H1 (cell line): Measurements from ENCODE around the gene IGFBP1. TPM values are rescaled to one million over a fixed set of nuclear protein-coding genes. Genes with fewer than 3 reads are reported as not detected.

Source experiments
- ATF3 ChIP-seq: IDR thresholded peaks from 2 replicates; pipeline ENCODE4 v1.6.1; 2011; ENCODE audit warnings: low read depth, mild to moderate bottlenecking, low read length; ENCODE audit not compliant: insufficient read depth
- MAFK ChIP-seq: IDR thresholded peaks from 2 replicates; pipeline ENCODE4 v1.6.1; 2012; ENCODE audit warnings: low read depth, mild to moderate bottlenecking, improper control_type of control experiment, low read length
- polyA plus RNA-seq, 7 experiments: library from polyadenylated mRNA; depleted of rRNA in 3 of 7; stranded (reverse) in 5 of 7; unstranded in 2 of 7; fragments of >200 nt in 5 of 7; fragments of 200-250 nt in 2 of 7; gene quantifications; 1 replicate in 5 of 7; 2 replicates in 1 of 7; 4 replicates in 1 of 7; pipeline versions ENCODE4 v1.2.1 to v1.2.3, GENCODE V29; 2011 to 2013; ENCODE audit warnings: missing spikeins in 2 of 7, mixed read lengths in 2 of 7
- total RNA-seq: library from RNA; stranded (reverse); fragmentation: NEBNext Ultra II Directional; extraction: Animal tissue kit (Norgen Biotek cat#: 25700); gene quantifications from 2 replicates; pipeline ENCODE4 v1.2.1, GENCODE V29; 2021

Gene IGFBP1
- total and polyA plus RNA-seq, 2 of the 8 experiments (the other 6 are each of a cell fraction or from before 2014, with no cell fraction given), result not detected

GRCh38 chr7:45880433-45880860 lies 7.8 kb upstream of the IGFBP1 start (continued):
- TF ChIP-seq MAFK (no peak), ATF3 (no peak)
